Right renal cortex interstitium (tissue), 3 donors: ENCODE data around the gene PDE4C. TPM values are rescaled to one million over a fixed set of nuclear protein-coding genes. Genes with fewer than 3 reads are reported as not detected.

Experiments
- DNase-seq, 3 donors: peaks; one replicate each; pipeline ENCODE4 v3.0.0-alpha.2; 2013; ENCODE audit warnings: low read depth in 3 of 3, low spot score in 2 of 3
- polyA plus RNA-seq, 3 donors: library from polyadenylated mRNA; unstranded; fragments of 120-200 nt; gene quantifications; one replicate each; pipeline ENCODE4 v1.2.1, GENCODE V29; 2013; ENCODE audit not compliant: insufficient read length in 3 of 3

PDE4C gene
- polyA plus RNA-seq, 3 donors: 0.33 to 1.0 (median 0.71) TPM

GRCh38 chr19:18203408-18203862, 22.8 kb downstream of the PDE4C start:
- no peak for DNase-seq

- no peak for DNase-seq
Observed at GRCh38 chr19:18202778-18203407, 23.3 kb downstream of the PDE4C start.

GRCh38 chr19:18202397-18202777, 23.9 kb downstream of the PDE4C start:
- DNase-seq: no peak

- DNase-seq: no peak
Observed at GRCh38 chr19:18198374-18198773, 27.9 kb downstream of the PDE4C start.

GRCh38 chr19:18197941-18198340, 28.3 kb downstream of the PDE4C start:
- no peak for DNase-seq

GRCh38 chr19:18197306-18197705, 28.9 kb downstream of the PDE4C start:
- no peak for DNase-seq

GRCh38 chr19:18196511-18196845, 29.8 kb downstream of the PDE4C start:
- DNase-seq: no peak

- no peak for DNase-seq
Observed at GRCh38 chr19:18194554-18195238, 31.5 kb downstream of the PDE4C start.

- no peak for DNase-seq
Observed at GRCh38 chr19:18194181-18194530, 32.1 kb downstream of the PDE4C start.

GRCh38 chr19:18193388-18194180, 32.7 kb downstream of the PDE4C start:
- DNase-seq: no peak

- DNase-seq: peak; percentile 99
Observed at GRCh38 chr19:18192673-18193387, 33.4 kb downstream of the PDE4C start, which contains the start of gene MPV17L2. TSS of gene MPV17L2 (plus strand) at chr19:18193218. CDS start at chr19:18193282, 64 bp downstream.

GRCh38 chr19:18191640-18192062, 34.6 kb downstream of the PDE4C start:
- DNase-seq: no peak

GRCh38 chr19:18190278-18190677, 36.0 kb downstream of the PDE4C start:
- DNase-seq: no peak

GRCh38 chr19:18185538-18185937, 40.7 kb downstream of the PDE4C start:
- no peak for DNase-seq

- no peak for DNase-seq
Observed at GRCh38 chr19:18183529-18183928, 42.7 kb downstream of the PDE4C start.

- no peak for DNase-seq
Observed at GRCh38 chr19:18179957-18180356, 46.3 kb downstream of the PDE4C start.

GRCh38 chr19:18176367-18177310, 49.6 kb downstream of the PDE4C start:
- no peak for DNase-seq

GRCh38 chr19:18174983-18175382, 51.3 kb downstream of the PDE4C start:
- DNase-seq: no peak
